Measurements from ENCODE around the gene CASZ1. TPM values are rescaled to one million over a fixed set of nuclear protein-coding genes. Genes with fewer than 3 reads are reported as not detected.
A peak's percentile ranks its signal among the peaks of the same experiment; 100 is the strongest.

CASZ1 gene
- total and polyA plus RNA-seq, 9 of the 15 experiments (the other 6 are each of a cell fraction or from before 2014, with no cell fraction given): 0.01 to 4.0 (median 0.76) TPM; not detected in 1

DNA sequence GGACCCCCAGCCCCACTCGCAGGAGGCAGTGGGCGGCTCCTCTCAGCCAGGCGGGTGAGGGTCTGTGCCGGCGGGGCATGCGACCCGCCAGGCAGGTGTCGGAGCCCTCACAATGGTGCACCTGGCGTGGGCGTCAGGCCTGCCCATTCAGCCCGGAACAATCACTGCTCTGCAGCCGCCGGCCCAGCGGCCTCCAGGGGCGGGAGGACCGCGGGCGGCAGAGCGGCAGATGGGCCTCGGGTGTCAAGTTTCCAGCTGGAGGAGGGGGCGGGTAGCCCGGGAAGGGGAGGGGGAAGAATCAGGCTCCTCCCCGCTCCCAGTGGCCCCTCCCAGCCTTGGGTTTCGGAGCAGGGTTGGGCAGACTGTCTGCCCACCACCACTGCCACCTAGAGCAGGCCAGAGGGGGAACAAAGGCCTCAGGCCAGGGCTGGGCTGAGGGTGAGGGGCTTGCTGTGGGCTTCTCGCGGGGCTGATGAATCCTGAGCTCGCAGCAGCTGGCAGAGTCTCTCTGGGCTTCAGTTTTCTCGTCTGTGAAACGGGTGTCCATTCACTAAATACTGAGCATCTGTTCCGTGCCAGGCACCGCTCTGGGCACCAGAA is 39.5 kb upstream of the CASZ1 start (continued):
- TF ChIP-seq, protein P1, sequence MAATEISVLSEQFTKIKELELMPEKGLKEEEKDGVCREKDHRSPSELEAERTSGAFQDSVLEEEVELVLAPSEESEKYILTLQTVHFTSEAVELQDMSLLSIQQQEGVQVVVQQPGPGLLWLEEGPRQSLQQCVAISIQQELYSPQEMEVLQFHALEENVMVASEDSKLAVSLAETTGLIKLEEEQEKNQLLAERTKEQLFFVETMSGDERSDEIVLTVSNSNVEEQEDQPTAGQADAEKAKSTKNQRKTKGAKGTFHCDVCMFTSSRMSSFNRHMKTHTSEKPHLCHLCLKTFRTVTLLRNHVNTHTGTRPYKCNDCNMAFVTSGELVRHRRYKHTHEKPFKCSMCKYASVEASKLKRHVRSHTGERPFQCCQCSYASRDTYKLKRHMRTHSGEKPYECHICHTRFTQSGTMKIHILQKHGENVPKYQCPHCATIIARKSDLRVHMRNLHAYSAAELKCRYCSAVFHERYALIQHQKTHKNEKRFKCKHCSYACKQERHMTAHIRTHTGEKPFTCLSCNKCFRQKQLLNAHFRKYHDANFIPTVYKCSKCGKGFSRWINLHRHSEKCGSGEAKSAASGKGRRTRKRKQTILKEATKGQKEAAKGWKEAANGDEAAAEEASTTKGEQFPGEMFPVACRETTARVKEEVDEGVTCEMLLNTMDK (IDR thresholded peaks at IDR 0.05; ENCODE audit: borderline replicate concordance, insufficient read depth, low read depth, low read length, poor library complexity, severe bottlenecking): peak; percentile 58
- TF ChIP-seq RB1 (IDR thresholded peaks at IDR 0.05; ENCODE audit: low read depth): peak; percentile 37; the same call in 1 of the 2 replicates
- TF ChIP-seq, protein P2, sequence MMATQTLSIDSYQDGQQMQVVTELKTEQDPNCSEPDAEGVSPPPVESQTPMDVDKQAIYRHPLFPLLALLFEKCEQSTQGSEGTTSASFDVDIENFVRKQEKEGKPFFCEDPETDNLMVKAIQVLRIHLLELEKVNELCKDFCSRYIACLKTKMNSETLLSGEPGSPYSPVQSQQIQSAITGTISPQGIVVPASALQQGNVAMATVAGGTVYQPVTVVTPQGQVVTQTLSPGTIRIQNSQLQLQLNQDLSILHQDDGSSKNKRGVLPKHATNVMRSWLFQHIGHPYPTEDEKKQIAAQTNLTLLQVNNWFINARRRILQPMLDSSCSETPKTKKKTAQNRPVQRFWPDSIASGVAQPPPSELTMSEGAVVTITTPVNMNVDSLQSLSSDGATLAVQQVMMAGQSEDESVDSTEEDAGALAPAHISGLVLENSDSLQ (IDR thresholded peaks at IDR 0.05): peak; percentile 32; the same call in 1 of the 2 replicates
- TF ChIP-seq SRF (CRISPR knock-in tag; IDR thresholded peaks at IDR 0.05): peak in 1 of 2 experiments; percentile 59; a peak in 1 of 4 replicates
- TF ChIP-seq CTBP1 (IDR thresholded peaks at IDR 0.05; ENCODE audit: borderline replicate concordance): 0 out of 2 replicates have a peak, but pooled peaks have one; percentile 16

DNA sequence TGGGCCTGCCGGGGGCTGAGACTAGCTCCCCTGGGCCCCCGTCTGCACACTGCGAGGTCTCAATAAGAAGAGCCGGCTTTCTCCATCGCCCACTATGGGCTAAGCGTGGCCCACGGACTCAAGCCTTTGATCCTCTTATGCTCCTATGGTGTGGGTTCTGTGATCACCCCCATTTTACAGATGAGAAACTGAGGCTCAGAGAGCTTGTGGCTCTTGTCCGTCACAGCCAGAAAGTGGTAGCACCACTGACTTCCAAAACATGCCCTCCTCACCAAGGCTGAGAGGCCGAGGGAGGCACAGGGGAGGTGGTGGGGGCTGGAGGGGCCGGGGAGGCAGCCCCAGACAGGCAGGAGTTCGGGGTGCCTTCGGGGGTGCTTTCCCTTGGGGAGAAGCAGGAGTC is 39.0 kb upstream of the CASZ1 start:
- H3K79me2 ChIP-seq (ENCODE audit: control insufficient read depth, insufficient read depth, low read length): no peaks in the 10 kb centered on the region
- no peak overlapping the region for H3K27ac ChIP-seq (ENCODE audit: extremely low read depth, low read depth, low read length)
- WGBS (ENCODE audit: insufficient coverage, low coverage, missing lambda C conversion rate): 8% methylated on average over 7 of the region's 12 CpGs
- no peak overlapping the region for H3K9ac ChIP-seq (ENCODE audit: insufficient read depth in 1 of 2, low read depth in 2 of 2, low read length in 2 of 2)
- H3K4me2 ChIP-seq (ENCODE audit: insufficient read depth, low read length): no peak overlapping the region
- POLR2A ChIA-PET: interaction anchor here (0.6 to 0.7 kb wide), 2 partner anchors 20 to 1968 kb away, joined by 3 read pairs; no protein-coding TSS in a partner anchor
- in situ Hi-C loops (cut with MboI) (no loop called here), intact Hi-C loops (cut with micrococcal nuclease) (no loop called here)
- no peaks in the 10 kb centered on the region for H3K9me3 ChIP-seq (replicated peaks; ENCODE audit: control insufficient read depth, insufficient read depth, low read depth, low read length)
- CTCF ChIA-PET (ENCODE audit: low intra/inter-chr PET ratio): no interaction called here
- no peak overlapping the region for H3K4me3 ChIP-seq
- FAIRE-seq (no peak), DNase-seq (ENCODE audit: extremely low read depth in 1 of 4, low spot score in 3 of 4) (no peak), ATAC-seq (no peak)
- TF ChIP-seq PRMT5 (CRISPR knock-in tag; IDR thresholded peaks at IDR 0.05): no peak
- TF ChIP-seq MAFF (IDR thresholded peaks at IDR 0.05; ENCODE audit: low read length): no peak
- no peak for TF ChIP-seq TCF3 (CRISPR knock-in tag; IDR thresholded peaks at IDR 0.05)
- no peak for TF ChIP-seq ZC3H4 (CRISPR knock-in tag; IDR thresholded peaks at IDR 0.05; ENCODE audit: borderline replicate concordance)
- TF ChIP-seq, protein P3, sequence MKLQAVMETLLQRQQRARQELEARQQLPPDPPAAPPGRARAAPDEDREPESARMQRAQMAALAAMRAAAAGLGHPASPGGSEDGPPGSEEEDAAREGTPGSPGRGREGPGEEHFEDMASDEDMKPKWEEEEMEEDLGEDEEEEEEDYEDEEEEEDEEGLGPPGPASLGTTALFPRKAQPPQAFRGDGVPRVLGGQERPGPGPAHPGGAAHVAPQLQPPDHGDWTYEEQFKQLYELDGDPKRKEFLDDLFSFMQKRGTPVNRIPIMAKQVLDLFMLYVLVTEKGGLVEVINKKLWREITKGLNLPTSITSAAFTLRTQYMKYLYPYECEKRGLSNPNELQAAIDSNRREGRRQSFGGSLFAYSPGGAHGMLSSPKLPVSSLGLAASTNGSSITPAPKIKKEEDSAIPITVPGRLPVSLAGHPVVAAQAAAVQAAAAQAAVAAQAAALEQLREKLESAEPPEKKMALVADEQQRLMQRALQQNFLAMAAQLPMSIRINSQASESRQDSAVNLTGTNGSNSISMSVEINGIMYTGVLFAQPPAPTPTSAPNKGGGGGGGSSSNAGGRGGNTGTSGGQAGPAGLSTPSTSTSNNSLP (IDR thresholded peaks at IDR 0.05; ENCODE audit: borderline replicate concordance, low read depth, low read length): no peak
- TF ChIP-seq ZNF586 (CRISPR knock-in tag; conservative IDR thresholded peaks at IDR 0.05): no peak
- no peak for TF ChIP-seq ZBED1 (IDR thresholded peaks at IDR 0.05)
- no peak for TF ChIP-seq SIN3B (IDR thresholded peaks at IDR 0.05; ENCODE audit: low read depth)
- no peaks in the 10 kb centered on the region for H3K9me1 ChIP-seq (ENCODE audit: control insufficient read depth, insufficient read depth, low read length)
- BruUV-seq (replicated peaks): no TSS peak
- peaks cover 0 to 11% of the 10 kb centered on the region in 2 experiments; a peak in 3 of 5 replicates for H3K4me1 ChIP-seq (replicated peaks in 1 of 2; ENCODE audit: control insufficient read depth in 2 of 2, insufficient read depth in 2 of 2, low read length in 2 of 2)
- no peaks in the 10 kb centered on the region for H3K36me3 ChIP-seq (ENCODE audit: control insufficient read depth, insufficient read depth, low read length)
- H2AFZ ChIP-seq (ENCODE audit: low read depth, low read length): no peak overlapping the region
- H4K20me1 ChIP-seq (replicated peaks; ENCODE audit: control insufficient read depth, insufficient read depth, low read length): peaks cover 25% of the 10 kb centered on the region
- peaks cover 21 to 74% of the 10 kb centered on the region in 2 experiments for H3K27me3 ChIP-seq (ENCODE audit: control insufficient read depth in 2 of 2, insufficient read depth in 2 of 2, low read length in 2 of 2)
